ENCODE measurements around the gene CCDC110.

DNA sequence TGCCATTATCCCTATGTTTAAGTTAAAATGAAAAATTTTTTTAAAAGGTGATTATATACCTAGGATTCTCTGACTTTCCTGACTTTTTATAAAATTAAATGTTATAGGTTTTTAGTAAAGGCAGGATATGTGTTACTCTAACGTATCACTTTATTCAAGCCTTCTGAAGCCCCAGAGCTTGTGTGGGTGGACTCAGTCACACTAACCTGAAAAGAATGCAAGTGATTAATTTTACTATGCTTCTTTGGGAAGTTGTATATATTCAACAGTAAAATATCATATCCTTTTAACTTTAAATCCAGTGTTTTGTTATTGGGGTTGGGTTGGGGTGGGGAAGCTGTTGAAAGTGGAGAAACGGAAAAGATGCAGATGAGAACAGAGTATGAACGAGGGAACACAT, 41.0 kb upstream of the CCDC110 start:
- TF ChIP-seq, protein P1, sequence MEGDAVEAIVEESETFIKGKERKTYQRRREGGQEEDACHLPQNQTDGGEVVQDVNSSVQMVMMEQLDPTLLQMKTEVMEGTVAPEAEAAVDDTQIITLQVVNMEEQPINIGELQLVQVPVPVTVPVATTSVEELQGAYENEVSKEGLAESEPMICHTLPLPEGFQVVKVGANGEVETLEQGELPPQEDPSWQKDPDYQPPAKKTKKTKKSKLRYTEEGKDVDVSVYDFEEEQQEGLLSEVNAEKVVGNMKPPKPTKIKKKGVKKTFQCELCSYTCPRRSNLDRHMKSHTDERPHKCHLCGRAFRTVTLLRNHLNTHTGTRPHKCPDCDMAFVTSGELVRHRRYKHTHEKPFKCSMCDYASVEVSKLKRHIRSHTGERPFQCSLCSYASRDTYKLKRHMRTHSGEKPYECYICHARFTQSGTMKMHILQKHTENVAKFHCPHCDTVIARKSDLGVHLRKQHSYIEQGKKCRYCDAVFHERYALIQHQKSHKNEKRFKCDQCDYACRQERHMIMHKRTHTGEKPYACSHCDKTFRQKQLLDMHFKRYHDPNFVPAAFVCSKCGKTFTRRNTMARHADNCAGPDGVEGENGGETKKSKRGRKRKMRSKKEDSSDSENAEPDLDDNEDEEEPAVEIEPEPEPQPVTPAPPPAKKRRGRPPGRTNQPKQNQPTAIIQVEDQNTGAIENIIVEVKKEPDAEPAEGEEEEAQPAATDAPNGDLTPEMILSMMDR (IDR thresholded peaks at IDR 0.05; ENCODE audit: low read length) = no peak
- no peak for TF ChIP-seq EZH2phosphoT487 (IDR thresholded peaks at IDR 0.05; ENCODE audit: low read length)
